SJSA1 (cell line): Measurements from ENCODE around the gene CA7. TPM values are rescaled to one million over a fixed set of nuclear protein-coding genes. Genes with fewer than 3 reads are reported as not detected.

Source experiments
- DNase-seq, 2 experiments: peaks; one replicate each; pipeline ENCODE4 v3.0.0-alpha.2; 2015 to 2020; ENCODE audit warnings: low spot score in 2 of 2, low read depth in 1 of 2
- H3K27ac ChIP-seq: fragments of 250-450 bp; sonication (Bioruptor Pico); 2 replicates; pipeline ENCODE4 v1.5.1; 2020; ENCODE audit warnings: mild to moderate bottlenecking, moderate library complexity
- H3K27me3 ChIP-seq: fragments of 250-450 bp; sonication (Bioruptor Pico); replicated peaks from 2 replicates; pipeline ENCODE4 v1.5.1; 2020; ENCODE audit warnings: mild to moderate bottlenecking, moderate library complexity
- H3K36me3 ChIP-seq: fragments of 250-450 bp; sonication (Bioruptor Pico); 2 replicates; pipeline ENCODE4 v1.5.1; 2020; ENCODE audit warnings: mild to moderate bottlenecking
- H3K4me1 ChIP-seq: fragments of 250-450 bp; sonication (Bioruptor Pico); replicated peaks from 2 replicates; pipeline ENCODE4 v1.6.1; 2021; ENCODE audit warnings: mild to moderate bottlenecking
- H3K4me3 ChIP-seq: fragments of 250-450 bp; sonication (Bioruptor Pico); 2 replicates; pipeline ENCODE4 v1.5.1; 2020; ENCODE audit warnings: mild to moderate bottlenecking
- H3K9me3 ChIP-seq: fragments of 250-450 bp; sonication (Bioruptor Pico); replicated peaks from 2 replicates; pipeline ENCODE4 v1.5.1; 2020; ENCODE audit warnings: mild to moderate bottlenecking
- total RNA-seq: library from RNA; depleted of rRNA; stranded (reverse); fragments of >200 nt; shearing (Covaris generic); gene quantifications from 2 replicates; pipeline ENCODE4 v1.2.3, GENCODE V29; 2014; rRNA removed

Gene CA7
- total RNA-seq, 1 experiment from 2014 or later, result not detected

- no peak overlapping the region for H3K4me3 ChIP-seq
- H3K9me3 ChIP-seq, result no peaks in the 10 kb centered on the region
- DNase-seq, result no peak
- no peaks in the 10 kb centered on the region for H3K36me3 ChIP-seq
- no peaks in the 10 kb centered on the region for H3K27me3 ChIP-seq
- H3K4me1 ChIP-seq, result peaks cover 21% of the 10 kb centered on the region
- H3K27ac ChIP-seq, result no peak overlapping the region
Observed at GRCh38 chr16:66901626-66902025, 57.4 kb downstream of the CA7 start.

DNA sequence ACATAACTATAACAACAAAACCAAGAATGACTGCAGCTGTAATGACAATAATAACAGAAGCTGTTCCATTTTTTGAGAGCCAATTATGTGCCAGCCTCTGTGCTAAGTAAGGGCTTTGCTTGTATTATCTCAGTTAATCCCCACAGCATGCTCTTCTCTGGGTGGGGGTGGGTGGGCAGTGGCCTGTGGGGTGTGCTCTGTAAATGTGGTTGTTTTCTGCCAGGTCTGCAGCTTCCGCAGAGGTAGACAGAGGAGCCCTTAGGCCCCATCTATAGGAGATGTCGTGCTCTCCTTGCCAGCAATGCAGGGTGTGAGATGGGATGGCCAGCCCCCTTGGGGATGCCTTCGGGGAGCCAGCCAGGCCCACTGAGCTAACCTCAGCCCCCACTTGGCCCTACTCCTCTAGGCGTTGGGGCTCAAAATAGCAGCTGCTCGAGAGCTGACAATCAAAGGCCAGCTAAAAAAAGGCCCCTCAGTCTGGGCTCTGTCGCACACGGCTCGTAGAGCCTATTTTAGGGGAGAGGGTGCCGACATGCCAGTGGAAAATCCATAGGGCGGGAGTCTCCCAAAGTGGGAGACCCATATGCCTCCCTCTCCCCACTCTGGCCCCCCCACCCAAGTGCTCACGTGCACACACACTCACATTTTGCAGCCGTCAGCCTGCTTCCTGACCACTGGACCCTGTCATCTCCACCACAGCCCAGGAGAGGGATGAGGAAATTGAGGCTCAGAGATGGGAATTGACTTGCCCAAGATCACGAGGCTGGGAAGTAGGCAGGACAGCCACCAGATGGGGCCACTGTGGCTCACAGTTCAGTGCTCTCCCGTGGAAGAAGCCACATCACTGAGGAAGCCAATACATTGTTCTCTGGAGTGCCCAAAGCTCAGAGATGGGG, 58.7 kb downstream of the CA7 start:
- no peaks in the 10 kb centered on the region for H3K9me3 ChIP-seq
- H3K4me1 ChIP-seq, result peaks cover 21% of the 10 kb centered on the region
- H3K36me3 ChIP-seq, result no peaks in the 10 kb centered on the region
- DNase-seq, result no peak
- no peaks in the 10 kb centered on the region for H3K27me3 ChIP-seq
- no peak overlapping the region for H3K4me3 ChIP-seq
- H3K27ac ChIP-seq, result no peak overlapping the region

Other genes starting within 250 kb of the CA7 start
- gene CMTM3, start 239.7 kb upstream of the CA7 start, total RNA-seq, result 13.6 and 18.9 TPM in 2 replicates
- gene CMTM4, start 147.7 kb upstream of the CA7 start, total RNA-seq, result 8.9 and 14.6 TPM in 2 replicates
- gene DYNC1LI2, start 92.8 kb upstream of the CA7 start, total RNA-seq, result 89.0 and 101 TPM in 2 replicates
- 0.05 TPM in 1 of 2 replicates, not detected in the other for gene TERB1, start 42.8 kb upstream of the CA7 start, total RNA-seq
- gene NAE1, start 13.4 kb upstream of the CA7 start, total RNA-seq, result 78.8 and 80.9 TPM in 2 replicates
- 2.3 and 5.0 TPM in 2 replicates for gene PDP2, start 36.1 kb downstream of the CA7 start, total RNA-seq
- not detected in 2 replicates for gene CDH16, start 74.5 kb downstream of the CA7 start, total RNA-seq
- 0.16 and 0.39 TPM in 2 replicates for gene RRAD, start 81.1 kb downstream of the CA7 start, total RNA-seq
- 93.0 and 149 TPM in 2 replicates for gene CIAO2B, start 90.0 kb downstream of the CA7 start, total RNA-seq
- 15.6 and 21.9 TPM in 2 replicates for gene CES2, start 91.1 kb downstream of the CA7 start, total RNA-seq
- not detected in 2 replicates for gene CES3, start 116.9 kb downstream of the CA7 start, total RNA-seq
- not detected in 2 replicates for gene CES4A, start 144.2 kb downstream of the CA7 start, total RNA-seq
- 170 and 181 TPM in 2 replicates for gene CBFB, start 184.7 kb downstream of the CA7 start, total RNA-seq